K562 (cell line): ENCODE measurements around the gene PEAR1. TPM values are rescaled to one million over a fixed set of nuclear protein-coding genes. Genes with fewer than 3 reads are reported as not detected.

Experiments
- ATAC-seq: fragments of 200-7000 bp; cut with Tn5 transposase; 3 replicates; pipeline ENCODE4 v1.9.1; 2020; ENCODE audit warnings: moderate library complexity
- BruUV-seq: library from RNA; stranded (reverse); fragments of 400-500 nt; replicated peaks from 2 replicates; lab custom pipeline; 2021; lab: Mats Ljungman, UMichigan
- CTCF ChIA-PET: fragments of 300-600 bp; formaldehyde crosslinking; extraction: SDS; loops from one replicate; lab custom pipeline; 2021; ENCODE audit warnings: low intra/inter-chr PET ratio; lab: Yijun Ruan, JAX
- POLR2A ChIA-PET: fragments of 300-600, 350-650 bp; sonication (Branson Sonifier 250); formaldehyde crosslinking; extraction: SDS; loops from one replicate; lab custom pipeline; 2021; ENCODE audit warnings: antibody characterized with exemption, inconsistent platforms; lab: Yijun Ruan, JAX
- DNase-seq, 4 experiments: peaks; one replicate each; pipeline versions ENCODE4 v3.0.0 to v3.0.0-alpha.2; 2011 to 2018; ENCODE audit warnings: low spot score in 3 of 4, mixed read lengths in 3 of 4; ENCODE audit errors: extremely low read depth in 1 of 4
- FAIRE-seq: peaks from 2 replicates; lab custom pipeline; 2011; peaks lifted over from hg19 to GRCh38; lab: Jason Lieb, UNC
- H2AFZ ChIP-seq: 2 replicates; pipeline ENCODE4 v1.6.0; 2011; ENCODE audit warnings: low read depth, low read length, control low read depth, inconsistent platforms
- H3K27ac ChIP-seq: fragments of 200-600 bp; 3 replicates; pipeline ENCODE4 v1.8.0; 2011; ENCODE audit warnings: low read depth, mild to moderate bottlenecking, control low read depth, inconsistent platforms, low read length, moderate library complexity, mixed read lengths; ENCODE audit errors: extremely low read depth
- H3K27me3 ChIP-seq, 2 experiments: fragments of 300-600 bp in 1 of 2; 2 replicates in 1 of 2; 3 replicates in 1 of 2; pipeline versions ENCODE4 v1.6.0 to v1.8.0; 2011; ENCODE audit warnings: inconsistent platforms in 2 of 2, low read length in 2 of 2, mild to moderate bottlenecking in 1 of 2, mixed read lengths in 1 of 2, moderate library complexity in 1 of 2; ENCODE audit not compliant: control insufficient read depth in 2 of 2, insufficient read depth in 2 of 2
- H3K36me3 ChIP-seq: fragments of 300-600 bp; 3 replicates; pipeline ENCODE4 v1.8.0; 2011; ENCODE audit warnings: mild to moderate bottlenecking, low read length, inconsistent platforms; ENCODE audit not compliant: control insufficient read depth, insufficient read depth
- H3K4me1 ChIP-seq, 2 experiments: fragments of 200-600 bp in 1 of 2; replicated peaks in 1 of 2; 2 replicates in 1 of 2; 3 replicates in 1 of 2; pipeline versions ENCODE4 v1.5.1 to v1.8.0; 2011; ENCODE audit warnings: inconsistent platforms in 2 of 2, low read length in 2 of 2, mild to moderate bottlenecking in 1 of 2, mixed read lengths in 1 of 2, moderate library complexity in 1 of 2; ENCODE audit not compliant: control insufficient read depth in 2 of 2, insufficient read depth in 2 of 2
- H3K4me2 ChIP-seq: 2 replicates; pipeline ENCODE4 v1.6.1; 2011; ENCODE audit warnings: low read length, control low read depth, inconsistent platforms, mixed read lengths; ENCODE audit not compliant: insufficient read depth
- H3K4me3 ChIP-seq: fragments of 200-600 bp; sonication (generic), shearing (Covaris generic); 2 replicates; pipeline ENCODE4 v1.5.1; 2016; ENCODE audit warnings: control low read depth, inconsistent platforms
- H3K79me2 ChIP-seq: fragments of 200-600 bp; 3 replicates; pipeline ENCODE4 v1.8.0; 2011; ENCODE audit warnings: low read length, inconsistent platforms; ENCODE audit not compliant: control insufficient read depth, insufficient read depth
- H3K9ac ChIP-seq, 2 experiments: 2 replicates each; pipeline versions ENCODE4 v1.6.0 to v1.6.1; 2011; ENCODE audit warnings: low read depth in 2 of 2, low read length in 2 of 2, control low read depth in 1 of 2, inconsistent platforms in 1 of 2, mild to moderate bottlenecking in 1 of 2, mixed read lengths in 1 of 2; ENCODE audit not compliant: insufficient read depth in 1 of 2
- H3K9me1 ChIP-seq: one replicate; pipeline ENCODE4 v1.6.0; 2011; ENCODE audit warnings: inconsistent platforms, mild to moderate bottlenecking, low read length, moderate library complexity; ENCODE audit not compliant: control insufficient read depth, insufficient read depth
- H3K9me3 ChIP-seq: replicated peaks from 2 replicates; pipeline ENCODE4 v1.5.1; 2011; ENCODE audit warnings: low read depth, low read length, inconsistent platforms; ENCODE audit not compliant: control insufficient read depth, insufficient read depth
- H4K20me1 ChIP-seq: replicated peaks from 2 replicates; pipeline ENCODE4 v1.6.1; 2011; ENCODE audit warnings: low read length, inconsistent platforms, mixed read lengths; ENCODE audit not compliant: control insufficient read depth, insufficient read depth
- CBFA2T3 ChIP-seq: fragments of 450-650 bp; IDR thresholded peaks from 2 replicates; pipeline ENCODE4 v1.6.1; 2017
- CTCF ChIP-seq, 3 experiments: IDR thresholded peaks in 2 of 3; conservative IDR thresholded peaks in 1 of 3; 2 replicates each; pipeline ENCODE4 v1.5.1; 2011 to 2012; ENCODE audit warnings: low read length in 3 of 3, mild to moderate bottlenecking in 3 of 3, control low read depth in 2 of 3, improper control_type of control experiment in 1 of 3, inconsistent platforms in 1 of 3, low read depth in 1 of 3, mixed read lengths in 1 of 3, moderate library complexity in 1 of 3; ENCODE audit not compliant: insufficient read depth in 2 of 3
- E2F6 ChIP-seq, 2 experiments: IDR thresholded peaks; 2 replicates each; pipeline ENCODE4 v1.6.1; 2011; ENCODE audit warnings: borderline replicate concordance in 1 of 2, control low read depth in 1 of 2, low read depth in 1 of 2, low read length in 1 of 2, mild to moderate bottlenecking in 1 of 2, mixed read lengths in 1 of 2, moderate library complexity in 1 of 2; ENCODE audit not compliant: insufficient read depth in 1 of 2, insufficient read length in 1 of 2, poor library complexity in 1 of 2, severe bottlenecking in 1 of 2; ENCODE audit errors: extremely low read depth in 1 of 2
- EGR1 ChIP-seq: fragments of 450-650 bp; conservative IDR thresholded peaks from 2 replicates; pipeline ENCODE4 v1.6.1; 2017; ENCODE audit warnings: mild to moderate bottlenecking
- RAD21 ChIP-seq, 2 experiments: fragments of 250-450 bp in 1 of 2; fragments of 450-650 bp in 1 of 2; sonication (Bioruptor Pico) in 1 of 2; formaldehyde crosslinking in 1 of 2; IDR thresholded peaks in 1 of 2; conservative IDR thresholded peaks in 1 of 2; 2 replicates each; pipeline versions ENCODE4 v1.4.0 to v1.8.0; 2020 to 2022; ENCODE audit warnings: mild to moderate bottlenecking in 2 of 2, moderate library complexity in 1 of 2
- RB1 ChIP-seq: fragments of 450-650 bp; IDR thresholded peaks from 2 replicates; pipeline ENCODE4 v1.6.1; 2017; ENCODE audit warnings: low read depth, mild to moderate bottlenecking
- RHOXF2B ChIP-seq: fragments of 250-450 bp; sonication (Bioruptor Pico); conservative IDR thresholded peaks from 2 replicates; pipeline ENCODE4 v1.5.1; 2021
- TCF3 ChIP-seq: sonication (generic); formaldehyde crosslinking; IDR thresholded peaks from 2 replicates; pipeline ENCODE4 v1.4.0; 2020; ENCODE audit warnings: mild to moderate bottlenecking, missing genetic modification reagents
- ZNF551 ChIP-seq: fragments of 250-450 bp; sonication (Bioruptor Pico); IDR thresholded peaks from 2 replicates; pipeline ENCODE4 v1.5.0; 2021; ENCODE audit warnings: mild to moderate bottlenecking, moderate library complexity
- WGBS: fragments of 100-300 bp; shearing (Covaris generic); methylation state at CpG from one replicate; pipeline ENCODE4 v1.1.6; 2016; ENCODE audit warnings: low coverage, mixed read lengths; ENCODE audit not compliant: insufficient coverage; ENCODE audit errors: missing lambda C conversion rate; 5-methylcytosine and 5-hydroxymethylcytosine counted together
- in situ Hi-C: fragments of 300-500 bp; cut with MboI; formaldehyde crosslinking; loops from 4 replicates; pipeline ENCODE4 v1.15.0; 2018; ENCODE audit warnings: inconsistent platforms, mixed read lengths
- intact Hi-C: fragments of 100-400 bp; cut with micrococcal nuclease; formaldehyde crosslinking; loops from 2 replicates; pipeline ENCODE4 v1.14.2; 2022
- polyA plus RNA-seq, 8 experiments: library from polyadenylated mRNA; depleted of rRNA in 4 of 8; stranded (reverse) in 5 of 8; unstranded in 3 of 8; fragments of >200 nt; fragmentation: Nextera tagmentation in 2 of 8; fragmentation: Illumina TruSeq in 1 of 8; extraction: Ambion mirVana in 2 of 8; extraction: Trizol in 1 of 8; gene quantifications; 2 replicates each; pipeline versions ENCODE4 v1.2.1 to v1.2.3, GENCODE V29; 2011 to 2014; ENCODE audit warnings: inconsistent platforms in 1 of 8, missing spikeins in 1 of 8
- total RNA-seq, 7 experiments: library from RNA; depleted of rRNA in 6 of 7; stranded (reverse); fragments of >200 nt in 6 of 7; fragmentation: Illumina TruSeq in 2 of 7; extraction: Trizol in 2 of 7; gene quantifications; 2 replicates each; pipeline versions ENCODE4 v1.2.1 to v1.2.3, GENCODE V29; 2011 to 2021; ENCODE audit warnings: low replicate concordance in 1 of 7
- TF ChIP-seq, protein P1 (sequence below): fragments of 450-650 bp; formaldehyde crosslinking; IDR thresholded peaks from 2 replicates; pipeline ENCODE4 v1.4.0; 2020; ENCODE audit warnings: mild to moderate bottlenecking, moderate library complexity

Gene PEAR1
- total and polyA plus RNA-seq, 9 of the 15 experiments (the other 6 are each of a cell fraction or from before 2014, with no cell fraction given), result 0.87 to 13.9 (median 6.1) TPM

DNA sequence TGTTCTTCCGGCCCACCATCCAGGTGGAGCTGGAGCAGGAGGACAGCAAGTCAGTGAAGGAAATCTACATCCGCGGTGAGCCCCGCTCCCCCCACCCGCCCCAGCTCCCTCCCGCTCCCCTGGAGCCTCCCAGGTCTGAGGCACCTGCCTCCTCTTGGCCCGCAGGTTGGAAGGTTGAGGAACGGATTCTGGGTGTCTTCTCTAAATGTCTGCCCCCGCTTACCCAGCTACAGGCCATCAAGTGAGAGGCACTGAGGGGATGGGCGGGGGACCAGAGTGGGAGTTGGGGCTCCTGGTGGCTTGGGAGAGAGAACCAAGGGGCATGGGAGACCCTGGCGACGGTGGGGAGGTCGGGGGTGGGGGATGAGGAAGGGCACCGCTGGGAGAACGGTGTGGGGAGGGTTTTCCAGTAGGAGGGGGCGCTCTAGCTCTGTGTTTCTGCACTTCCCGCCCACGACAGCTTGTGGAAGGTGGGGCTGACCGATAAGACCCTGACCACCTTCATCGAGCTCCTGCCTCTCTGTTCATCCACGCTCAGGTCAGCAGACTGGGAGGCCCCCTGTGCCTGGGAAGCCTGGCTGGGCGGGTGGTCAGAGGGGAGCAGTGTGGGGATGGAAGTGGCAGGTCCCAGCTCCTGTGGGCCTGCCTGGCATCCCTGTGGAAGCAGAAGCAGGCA, 31.1 kb downstream of the PEAR1 start:
- Histone ChIP-seq H3K79me2 (no peaks in the 10 kb centered on the region), H3K4me1 (peaks cover 30 to 44% of the 10 kb centered on the region in 2 experiments), H3K4me2 (peak overlapping the region; percentile 36; the same call in 1 of the 2 replicates), H4K20me1 (no peaks in the 10 kb centered on the region), H2AFZ (peak overlapping the region; percentile 71), H3K27ac (no peak overlapping the region), H3K27me3 (peaks cover 8 to 17% of the 10 kb centered on the region in 2 experiments; a peak in 3 of 5 replicates), H3K9me3 (no peaks in the 10 kb centered on the region), H3K4me3 (no peak overlapping the region), H3K9ac (peak overlapping the region in 1 of 2 experiments; percentile 78; a peak in 1 of 4 replicates), H3K36me3 (no peaks in the 10 kb centered on the region), H3K9me1 (no peaks in the 10 kb centered on the region)
- in situ Hi-C loops (loop anchor here (5.0 kb wide), 1 partner anchor 32 kb away; the partner anchor contains the start of gene PEAR1), intact Hi-C loops (loop anchor here (5.0 kb wide), 3 partner anchors 48 to 233 kb away; partner anchors contain the start of genes ISG20L2 and METTL25B)
- DNase-seq (peak; percentile 64 to 70 (median 68)), ATAC-seq (no peak), FAIRE-seq (no peak)
- 42% methylated on average over 10 of the region's 22 CpGs for WGBS
- POLR2A ChIA-PET, result interaction anchor here (0.7 to 1.6 kb wide), 3 partner anchors 30 to 266 kb away, joined by 3 to 4 read pairs (median 4); no protein-coding TSS in a partner anchor
- CTCF ChIA-PET, result no interaction called here
- TF ChIP-seq EGR1 (peak; percentile 83), RHOXF2B (CRISPR knock-in tag) (no peak), RB1 (peak; percentile 26; the same call in 1 of the 2 replicates), CTCF (IDR thresholded peaks at IDR 0.05 in 2 of 3, conservative IDR thresholded peaks at IDR 0.05 in 1 of 3; ENCODE audit: insufficient read depth in 2 of 3, low read depth in 1 of 3, low read length in 3 of 3) (peak in 1 of 3 experiments; percentile 36; a peak in 2 of 6 replicates), TCF3 (peak; percentile 56), ZNF551 (CRISPR knock-in tag) (no peak), CBFA2T3 (peak; percentile 37; the same call in 1 of the 2 replicates), RAD21 (CRISPR knock-in tag; conservative IDR thresholded peaks at IDR 0.05 in 1 of 2, IDR thresholded peaks at IDR 0.05 in 1 of 2) (peak in 1 of 2 experiments; percentile 25; a peak in 2 of 4 replicates), E2F6 (IDR thresholded peaks at IDR 0.05; ENCODE audit: borderline replicate concordance in 1 of 2, extremely low read depth in 1 of 2, insufficient read depth in 1 of 2, insufficient read length in 1 of 2, low read depth in 1 of 2, low read length in 1 of 2, poor library complexity in 1 of 2, severe bottlenecking in 1 of 2) (peak in 1 of 2 experiments; percentile 27)
- TF ChIP-seq, protein P1, sequence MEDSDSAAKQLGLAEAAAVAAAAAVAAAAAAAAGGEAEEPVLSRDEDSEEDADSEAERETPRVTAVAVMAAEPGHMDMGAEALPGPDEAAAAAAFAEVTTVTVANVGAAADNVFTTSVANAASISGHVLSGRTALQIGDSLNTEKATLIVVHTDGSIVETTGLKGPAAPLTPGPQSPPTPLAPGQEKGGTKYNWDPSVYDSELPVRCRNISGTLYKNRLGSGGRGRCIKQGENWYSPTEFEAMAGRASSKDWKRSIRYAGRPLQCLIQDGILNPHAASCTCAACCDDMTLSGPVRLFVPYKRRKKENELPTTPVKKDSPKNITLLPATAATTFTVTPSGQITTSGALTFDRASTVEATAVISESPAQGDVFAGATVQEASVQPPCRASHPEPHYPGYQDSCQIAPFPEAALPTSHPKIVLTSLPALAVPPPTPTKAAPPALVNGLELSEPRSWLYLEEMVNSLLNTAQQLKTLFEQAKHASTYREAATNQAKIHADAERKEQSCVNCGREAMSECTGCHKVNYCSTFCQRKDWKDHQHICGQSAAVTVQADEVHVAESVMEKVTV (CRISPR knock-in tag), result no peak
- no TSS peak for BruUV-seq
